Gastrocnemius medialis (tissue), 4 donors: Measurements from ENCODE around the gene CAMK2D. TPM values are rescaled to one million over a fixed set of nuclear protein-coding genes. Genes with fewer than 3 reads are reported as not detected.

Experiments
- ATAC-seq, 2 donors: fragments of 150-250 bp; one replicate each; pipeline ENCODE4 v1.9.1; 2016
- DNase-seq, 2 donors: peaks; one replicate each; pipeline ENCODE4 v3.0.0-alpha.2; 2019
- H3K27ac ChIP-seq, 4 donors: fragments of 200-600 bp; sonication (generic); 1 replicate in 1 of 4; 2 replicates in 3 of 4; pipeline ENCODE4 v1.5.1; 2016 to 2018; ENCODE audit warnings: mild to moderate bottlenecking in 2 of 4, moderate library complexity in 1 of 4
- H3K27me3 ChIP-seq, 3 donors: fragments of 200-600 bp; sonication (generic) in 2 of 3; 1 replicate in 1 of 3; 2 replicates in 2 of 3; pipeline versions ENCODE4 v1.5.1 to v1.6.0; 2016 to 2019; ENCODE audit warnings: mild to moderate bottlenecking in 1 of 3, moderate library complexity in 1 of 3
- H3K36me3 ChIP-seq, 2 donors: fragments of 200-600 bp; sonication (generic) in 1 of 2; one replicate each; pipeline ENCODE4 v1.5.1; 2017 to 2018
- H3K4me1 ChIP-seq, 2 donors: fragments of 200-600 bp; sonication (generic) in 1 of 2; one replicate each; pipeline ENCODE4 v1.5.1; 2016 to 2017; ENCODE audit warnings: mild to moderate bottlenecking in 2 of 2
- H3K4me3 ChIP-seq, 4 donors: fragments of 200-600 bp; sonication (generic) in 3 of 4; 1 replicate in 1 of 4; 2 replicates in 3 of 4; pipeline ENCODE4 v1.5.1; 2016 to 2019; ENCODE audit warnings: mild to moderate bottlenecking in 2 of 4
- H3K9me3 ChIP-seq, 3 donors: fragments of 200-600 bp; sonication (generic) in 2 of 3; 1 replicate in 1 of 3; 2 replicates in 2 of 3; pipeline ENCODE4 v1.5.1; 2016 to 2019
- POLR2A ChIP-seq, 2 donors: fragments of 450-650 bp; IDR thresholded peaks; one replicate each; pipeline ENCODE4 v1.6.1; 2017; ENCODE audit warnings: antibody characterized with exemption in 2 of 2, mild to moderate bottlenecking in 2 of 2, moderate library complexity in 2 of 2
- in situ Hi-C, 4 donors: fragments of 200-750 bp; cut with MboI; loops; one replicate each; pipeline versions ENCODE4 v1.15.0 to v1.8.0; 2017; ENCODE audit warnings: low sequenced_read_pairs in 4 of 4
- intact Hi-C: fragments of 100-400 bp; cut with DNase I; formaldehyde crosslinking; loops from one replicate; pipeline ENCODE4 v1.15.1; 2023; ENCODE audit warnings: low total_unique reads
- total RNA-seq, 4 donors: library from RNA; depleted of rRNA; stranded (reverse); fragments of >200 nt; gene quantifications; one replicate each; pipeline versions ENCODE4 v1.1.0 to v1.2.3, GENCODE V29; 2016
- TF ChIP-seq, protein P1 (sequence below), 5 experiments: fragments of 450-650 bp in 3 of 5; fragments of 200-600 bp in 2 of 5; sonication (generic) in 2 of 5; IDR thresholded peaks in 4 of 5; conservative IDR thresholded peaks in 1 of 5; 1 replicate in 4 of 5; 2 replicates in 1 of 5; pipeline ENCODE4 v1.5.1; 2016 to 2019; ENCODE audit warnings: antibody characterized with exemption in 5 of 5, mild to moderate bottlenecking in 3 of 5, moderate library complexity in 3 of 5

The CAMK2D gene
- total RNA-seq, 4 donors from 2014 or later: 73.2 to 149 (median 119) TPM

DNA sequence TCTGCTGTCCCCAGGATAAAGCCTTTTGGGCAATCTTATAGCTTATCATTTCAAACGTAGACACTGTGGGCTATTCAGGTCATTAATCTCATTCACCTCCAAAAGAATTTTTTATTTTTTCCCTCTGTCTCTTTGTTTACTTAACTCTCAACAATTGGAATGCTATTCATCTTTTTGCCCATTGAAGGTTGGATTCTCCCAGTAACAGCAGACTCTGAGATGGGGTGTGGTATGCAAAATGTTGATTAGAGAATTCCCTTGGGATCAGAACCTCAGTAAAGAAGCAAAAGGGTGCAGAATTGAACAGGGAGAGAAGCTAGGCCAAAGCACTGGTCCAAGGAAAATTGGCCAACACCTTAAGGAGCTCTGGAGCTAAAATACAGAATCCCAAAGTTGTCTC, 60.4 kb downstream of the CAMK2D start:
- no peak for ATAC-seq
- TF ChIP-seq POLR2A (IDR thresholded peaks at IDR 0.05): no peak
- TF ChIP-seq, protein P1, sequence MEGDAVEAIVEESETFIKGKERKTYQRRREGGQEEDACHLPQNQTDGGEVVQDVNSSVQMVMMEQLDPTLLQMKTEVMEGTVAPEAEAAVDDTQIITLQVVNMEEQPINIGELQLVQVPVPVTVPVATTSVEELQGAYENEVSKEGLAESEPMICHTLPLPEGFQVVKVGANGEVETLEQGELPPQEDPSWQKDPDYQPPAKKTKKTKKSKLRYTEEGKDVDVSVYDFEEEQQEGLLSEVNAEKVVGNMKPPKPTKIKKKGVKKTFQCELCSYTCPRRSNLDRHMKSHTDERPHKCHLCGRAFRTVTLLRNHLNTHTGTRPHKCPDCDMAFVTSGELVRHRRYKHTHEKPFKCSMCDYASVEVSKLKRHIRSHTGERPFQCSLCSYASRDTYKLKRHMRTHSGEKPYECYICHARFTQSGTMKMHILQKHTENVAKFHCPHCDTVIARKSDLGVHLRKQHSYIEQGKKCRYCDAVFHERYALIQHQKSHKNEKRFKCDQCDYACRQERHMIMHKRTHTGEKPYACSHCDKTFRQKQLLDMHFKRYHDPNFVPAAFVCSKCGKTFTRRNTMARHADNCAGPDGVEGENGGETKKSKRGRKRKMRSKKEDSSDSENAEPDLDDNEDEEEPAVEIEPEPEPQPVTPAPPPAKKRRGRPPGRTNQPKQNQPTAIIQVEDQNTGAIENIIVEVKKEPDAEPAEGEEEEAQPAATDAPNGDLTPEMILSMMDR (IDR thresholded peaks at IDR 0.05 in 4 of 5, conservative IDR thresholded peaks at IDR 0.05 in 1 of 5): no peak
- no peaks in the 10 kb centered on the region for H3K36me3 ChIP-seq

DNA sequence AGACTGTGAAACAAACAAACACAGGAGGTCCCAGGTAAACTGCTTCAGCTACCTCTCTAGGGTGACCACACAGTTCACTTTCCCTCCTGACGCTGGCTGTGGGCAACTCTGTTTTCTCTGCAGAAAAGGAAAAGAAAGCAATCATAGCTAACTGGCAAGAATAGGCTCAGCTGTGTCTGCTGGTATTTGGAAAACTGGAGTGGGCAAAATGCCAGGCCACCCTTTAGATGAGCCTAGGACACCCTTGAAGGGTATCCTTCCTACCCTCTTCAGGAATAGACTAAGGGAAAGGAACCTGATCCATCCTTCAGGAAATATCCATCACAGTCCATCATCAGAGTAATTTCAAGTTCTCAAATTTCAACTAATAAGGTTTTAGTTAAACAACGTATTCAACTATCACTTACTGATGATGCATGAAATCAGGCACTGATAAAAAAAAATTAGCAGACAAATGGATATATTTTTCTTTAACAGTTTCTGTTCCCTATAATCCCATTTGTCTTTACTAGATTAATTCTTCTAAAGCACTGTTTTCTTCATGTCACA, 60.9 kb downstream of the CAMK2D start:
- H3K27me3 ChIP-seq: no peaks in the 10 kb centered on the region
- no peak for ATAC-seq
- no peak for TF ChIP-seq POLR2A (IDR thresholded peaks at IDR 0.05)
- TF ChIP-seq, protein P1 (IDR thresholded peaks at IDR 0.05 in 4 of 5, conservative IDR thresholded peaks at IDR 0.05 in 1 of 5): no peak
- no peak for DNase-seq
- H3K4me3 ChIP-seq: no peak overlapping the region
- no peaks in the 10 kb centered on the region for H3K9me3 ChIP-seq
- in situ Hi-C loops: no loop called here
- peak overlapping the region; percentile 27 to 84 (median 44) for H3K27ac ChIP-seq
- intact Hi-C loops: loop anchor here (1.0 to 10.0 kb wide), 2 partner anchors 10 to 236 kb away; no protein-coding TSS in a partner anchor
- peaks cover 27% of the 10 kb centered on the region in 2 donors for H3K4me1 ChIP-seq
- no peaks in the 10 kb centered on the region for H3K36me3 ChIP-seq

More for the DNA sequence above, 60.4 kb downstream of the CAMK2D start:
- in situ Hi-C loops (no loop called here), intact Hi-C loops (loop anchor here (10.0 kb wide), 1 partner anchor 236 kb away; no protein-coding TSS in a partner anchor)
- no peaks in the 10 kb centered on the region for H3K27me3 ChIP-seq
- H3K4me1 ChIP-seq: peaks cover 25 to 27% of the 10 kb centered on the region in 2 donors
- no peaks in the 10 kb centered on the region for H3K9me3 ChIP-seq
- no peak for DNase-seq
- H3K27ac ChIP-seq: peak overlapping the region in 3 of 4 donors; percentile 27 to 84 (median 61)
- H3K4me3 ChIP-seq: no peak overlapping the region

DNA sequence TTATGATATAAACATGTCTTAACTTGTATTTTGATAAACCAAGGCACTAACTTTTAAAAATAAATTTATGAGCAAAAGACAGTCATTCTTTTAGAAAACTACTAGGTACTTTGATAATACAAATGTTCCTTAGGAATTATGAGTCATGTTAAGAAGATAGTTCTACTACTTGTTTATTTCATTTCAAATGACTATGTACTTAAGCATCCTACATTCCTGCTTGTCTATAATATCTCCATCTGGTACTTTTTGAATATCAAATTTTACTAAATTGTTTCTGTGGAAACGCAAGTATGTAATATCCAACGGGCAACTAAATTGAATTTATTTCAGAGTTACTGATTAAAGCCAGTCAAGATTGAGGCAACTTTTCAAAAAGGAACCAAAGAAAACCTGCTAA, 61.8 kb downstream of the CAMK2D start:
- Histone ChIP-seq H3K4me1 (peaks cover 31 to 34% of the 10 kb centered on the region in 2 donors), H3K27me3 (no peaks in the 10 kb centered on the region), H3K27ac (peak overlapping the region in 3 of 4 donors; percentile 14 to 84 (median 28)), H3K9me3 (no peaks in the 10 kb centered on the region), H3K4me3 (no peak overlapping the region), H3K36me3 (no peaks in the 10 kb centered on the region)
- ATAC-seq (no peak), DNase-seq (no peak)
- intact Hi-C loops: loop anchor here (1.0 to 10.0 kb wide), 2 partner anchors 9 to 235 kb away; no protein-coding TSS in a partner anchor
- in situ Hi-C loops: no loop called here
- TF ChIP-seq, protein P1 (IDR thresholded peaks at IDR 0.05 in 4 of 5, conservative IDR thresholded peaks at IDR 0.05 in 1 of 5): no peak
- TF ChIP-seq POLR2A (IDR thresholded peaks at IDR 0.05): no peak

DNA sequence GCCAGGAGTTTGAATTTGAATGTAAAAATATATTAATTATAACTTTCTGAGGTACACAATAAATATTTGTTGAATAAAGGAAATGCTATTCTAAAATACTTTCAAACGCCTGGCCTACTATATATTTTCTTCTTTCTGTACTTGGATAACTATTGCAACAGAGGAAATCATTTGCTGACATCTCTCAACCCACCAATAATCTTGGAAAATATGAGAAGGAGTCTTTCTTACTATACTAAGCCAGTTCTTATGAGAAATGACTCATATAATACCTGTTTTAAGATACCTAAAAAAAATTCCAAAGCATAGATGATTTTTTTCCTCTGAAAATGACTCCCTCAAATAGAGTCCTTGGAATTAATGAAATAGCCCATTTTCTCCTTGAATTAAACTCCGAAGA, 64.1 kb downstream of the CAMK2D start:
- no peaks in the 10 kb centered on the region for H3K9me3 ChIP-seq
- intact Hi-C loops: no loop called here
- peaks cover 30 to 53% of the 10 kb centered on the region in 2 donors for H3K4me1 ChIP-seq

More for the DNA sequence above, 64.1 kb downstream of the CAMK2D start:
- in situ Hi-C loops: no loop called here
- no peak overlapping the region for H3K4me3 ChIP-seq
- no peak overlapping the region for H3K27ac ChIP-seq
- H3K27me3 ChIP-seq: no peaks in the 10 kb centered on the region
- TF ChIP-seq, protein P1 (IDR thresholded peaks at IDR 0.05 in 4 of 5, conservative IDR thresholded peaks at IDR 0.05 in 1 of 5): no peak
- TF ChIP-seq POLR2A (IDR thresholded peaks at IDR 0.05): no peak
- H3K36me3 ChIP-seq: no peaks in the 10 kb centered on the region
- no peak for DNase-seq
- ATAC-seq: no peak
